ENCODE results near the gene CCDC14.
"Not testable (repeated sequence)": the region's sequence is repeated elsewhere in the genome, so short reads cannot be mapped to it uniquely, and the experiment has no call there.

Gene CCDC14, protein sequence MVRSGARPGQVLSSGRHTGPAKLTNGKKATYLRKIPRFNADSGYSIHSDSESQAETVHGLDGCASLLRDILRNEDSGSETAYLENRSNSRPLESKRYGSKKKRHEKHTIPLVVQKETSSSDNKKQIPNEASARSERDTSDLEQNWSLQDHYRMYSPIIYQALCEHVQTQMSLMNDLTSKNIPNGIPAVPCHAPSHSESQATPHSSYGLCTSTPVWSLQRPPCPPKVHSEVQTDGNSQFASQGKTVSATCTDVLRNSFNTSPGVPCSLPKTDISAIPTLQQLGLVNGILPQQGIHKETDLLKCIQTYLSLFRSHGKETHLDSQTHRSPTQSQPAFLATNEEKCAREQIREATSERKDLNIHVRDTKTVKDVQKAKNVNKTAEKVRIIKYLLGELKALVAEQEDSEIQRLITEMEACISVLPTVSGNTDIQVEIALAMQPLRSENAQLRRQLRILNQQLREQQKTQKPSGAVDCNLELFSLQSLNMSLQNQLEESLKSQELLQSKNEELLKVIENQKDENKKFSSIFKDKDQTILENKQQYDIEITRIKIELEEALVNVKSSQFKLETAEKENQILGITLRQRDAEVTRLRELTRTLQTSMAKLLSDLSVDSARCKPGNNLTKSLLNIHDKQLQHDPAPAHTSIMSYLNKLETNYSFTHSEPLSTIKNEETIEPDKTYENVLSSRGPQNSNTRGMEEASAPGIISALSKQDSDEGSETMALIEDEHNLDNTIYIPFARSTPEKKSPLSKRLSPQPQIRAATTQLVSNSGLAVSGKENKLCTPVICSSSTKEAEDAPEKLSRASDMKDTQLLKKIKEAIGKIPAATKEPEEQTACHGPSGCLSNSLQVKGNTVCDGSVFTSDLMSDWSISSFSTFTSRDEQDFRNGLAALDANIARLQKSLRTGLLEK

DNA sequence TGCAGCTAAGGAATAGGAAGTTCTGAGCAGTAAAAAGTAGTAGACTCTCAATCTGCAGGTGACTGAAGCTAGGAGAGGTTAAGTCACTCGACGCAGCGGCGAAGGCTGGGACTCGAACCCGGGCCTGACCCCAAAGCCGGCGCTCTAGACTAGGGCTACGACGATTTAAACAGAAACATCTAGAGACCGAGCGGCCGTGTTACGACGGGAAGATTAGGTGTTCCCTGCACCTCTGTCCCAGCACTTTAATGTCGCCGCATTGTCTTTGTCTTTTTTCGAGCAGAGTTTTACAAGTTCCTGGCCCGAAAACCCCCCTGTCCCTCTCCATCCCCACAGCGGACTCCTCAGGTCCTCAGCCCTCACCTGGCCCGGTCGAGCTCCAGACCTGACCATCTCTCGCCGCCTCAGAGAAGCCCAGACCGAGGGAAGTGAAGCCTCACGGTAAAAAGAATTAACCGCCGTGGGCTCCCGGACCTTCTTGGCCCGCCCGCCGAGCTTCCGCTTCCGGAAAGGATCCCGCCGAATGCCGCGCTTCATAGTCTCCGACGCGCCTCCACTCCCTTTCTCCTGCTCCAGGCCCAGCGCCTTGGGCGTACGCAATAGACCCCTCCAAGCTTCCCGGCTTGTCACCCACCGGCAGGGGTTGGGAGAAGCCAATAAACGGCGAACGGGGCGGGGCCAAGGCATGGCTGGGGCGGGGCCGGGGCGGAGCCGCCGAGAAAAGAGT, at the start of gene CCDC14:
Gene CCDC14, minus strand, starts transcription at position 449 of the 727 bp plus-strand sequence. Its CDS starts 56 bp downstream, at position 393.
- Mint-ChIP-seq H3K27ac (peak within 1 kb of the TSS; percentile 95), H3K4me3 (peak within 1 kb of the TSS; percentile 97), H3K9me3 (no peaks in the 10 kb centered on the region), H3K4me1 (ENCODE audit: low read depth) (peaks cover 27% of the 10 kb centered on the region), H3K27me3 (ENCODE audit: low read depth) (peaks cover 29% of the 10 kb centered on the region), H3K36me3 (ENCODE audit: low read depth) (no peaks in the 10 kb centered on the region)

DNA sequence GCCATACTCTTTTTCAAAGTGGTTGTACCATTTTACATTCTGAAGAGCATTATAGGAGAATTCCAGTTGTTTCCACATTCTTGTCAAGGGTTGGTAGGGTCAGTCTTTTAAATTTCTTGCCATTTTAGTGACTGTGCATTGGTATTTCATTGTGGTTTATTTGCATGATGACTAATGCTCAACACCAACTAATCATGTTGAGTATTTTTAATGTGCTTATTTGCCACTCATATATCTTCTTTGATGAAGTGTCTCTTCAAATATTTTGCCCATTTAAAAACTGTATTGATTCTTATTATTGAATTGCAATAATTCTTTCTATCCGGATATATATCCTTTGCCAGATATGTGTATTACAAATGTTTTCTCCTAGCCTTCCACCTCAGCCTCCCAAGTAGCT, 47.3 kb upstream of the CCDC14 start:
- H3K9me3 Mint-ChIP-seq = not testable (repeated sequence)

GRCh38 chr3:124007186-124007585, 46.2 kb upstream of the CCDC14 start:
- Mint-ChIP-seq H3K27me3 (ENCODE audit: low read depth) (peaks cover 56% of the 10 kb centered on the region), H3K27ac (no peak overlapping the region), H3K36me3 (ENCODE audit: low read depth) (no peaks in the 10 kb centered on the region), H3K4me3 (no peak overlapping the region), H3K4me1 (ENCODE audit: low read depth) (no peaks in the 10 kb centered on the region), H3K9me3 (no peaks in the 10 kb centered on the region)

More for the DNA sequence above, 47.3 kb upstream of the CCDC14 start:
- H3K27ac Mint-ChIP-seq; H3K36me3 Mint-ChIP-seq (ENCODE audit: low read depth); H3K4me1 Mint-ChIP-seq (ENCODE audit: low read depth); H3K4me3 Mint-ChIP-seq: not testable (repeated sequence)
- H3K27me3 Mint-ChIP-seq (ENCODE audit: low read depth) = peaks cover 49% of the 10 kb centered on the region

GRCh38 chr3:124002405-124003079, 41.5 kb upstream of the CCDC14 start:
- H3K4me1 Mint-ChIP-seq (ENCODE audit: low read depth); H3K27ac Mint-ChIP-seq; H3K4me3 Mint-ChIP-seq; H3K9me3 Mint-ChIP-seq; H3K36me3 Mint-ChIP-seq (ENCODE audit: low read depth): not testable (repeated sequence)
- H3K27me3 Mint-ChIP-seq (ENCODE audit: low read depth) = peaks cover 56% of the 10 kb centered on the region

GRCh38 chr3:124001366-124001765, 40.3 kb upstream of the CCDC14 start:
- not testable (repeated sequence) for H3K9me3 Mint-ChIP-seq; H3K36me3 Mint-ChIP-seq (ENCODE audit: low read depth); H3K27ac Mint-ChIP-seq; H3K4me1 Mint-ChIP-seq (ENCODE audit: low read depth); H3K4me3 Mint-ChIP-seq
- peaks cover 48% of the 10 kb centered on the region for H3K27me3 Mint-ChIP-seq (ENCODE audit: low read depth)

DNA sequence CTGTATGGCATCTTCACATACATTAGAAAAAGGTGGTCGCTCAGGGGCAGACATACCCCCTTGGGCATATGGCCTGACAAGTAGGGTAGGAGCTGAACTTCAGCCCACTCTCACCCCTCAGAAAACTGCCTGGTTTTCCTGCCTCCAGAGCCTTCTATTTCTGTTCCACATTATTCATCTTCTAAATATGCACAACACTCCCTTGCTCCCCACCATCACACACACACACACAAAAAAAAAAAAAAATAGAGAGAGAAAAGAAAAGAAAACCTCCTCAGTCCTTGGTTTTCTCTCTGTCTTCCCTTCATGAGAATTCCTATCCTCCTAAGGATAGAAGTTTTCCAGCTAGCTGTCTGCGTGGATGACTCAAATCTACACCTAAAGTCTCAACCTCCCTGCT, 36.5 kb upstream of the CCDC14 start:
- Mint-ChIP-seq H3K4me3 (no peak overlapping the region), H3K9me3 (no peaks in the 10 kb centered on the region), H3K4me1 (ENCODE audit: low read depth) (no peaks in the 10 kb centered on the region), H3K27me3 (ENCODE audit: low read depth) (peaks cover 21% of the 10 kb centered on the region), H3K36me3 (ENCODE audit: low read depth) (no peaks in the 10 kb centered on the region), H3K27ac (no peak overlapping the region)

GRCh38 chr3:123993818-123994217, 32.8 kb upstream of the CCDC14 start:
- no peak overlapping the region for H3K4me3 Mint-ChIP-seq

GRCh38 chr3:123991730-123992588, 30.9 kb upstream of the CCDC14 start, which contains the start of gene ROPN1:
ROPN1 (minus strand) TSS chr3:123992124; CDS start chr3:123980481, 11,643 bp downstream.
- not testable (repeated sequence) for H3K36me3 Mint-ChIP-seq (ENCODE audit: low read depth); H3K4me1 Mint-ChIP-seq (ENCODE audit: low read depth); H3K27ac Mint-ChIP-seq; H3K9me3 Mint-ChIP-seq
- peaks cover 41% of the 10 kb centered on the region for H3K27me3 Mint-ChIP-seq (ENCODE audit: low read depth)
- H3K4me3 Mint-ChIP-seq = peak within 1 kb of the TSS; percentile 57

More at GRCh38 chr3:123993818-123994217, 32.8 kb upstream of the CCDC14 start:
- no peaks in the 10 kb centered on the region for H3K36me3 Mint-ChIP-seq (ENCODE audit: low read depth)
- peaks cover 37% of the 10 kb centered on the region for H3K27me3 Mint-ChIP-seq (ENCODE audit: low read depth)
- no peaks in the 10 kb centered on the region for H3K4me1 Mint-ChIP-seq (ENCODE audit: low read depth)
- H3K9me3 Mint-ChIP-seq = no peaks in the 10 kb centered on the region
- H3K27ac Mint-ChIP-seq = no peak overlapping the region

DNA sequence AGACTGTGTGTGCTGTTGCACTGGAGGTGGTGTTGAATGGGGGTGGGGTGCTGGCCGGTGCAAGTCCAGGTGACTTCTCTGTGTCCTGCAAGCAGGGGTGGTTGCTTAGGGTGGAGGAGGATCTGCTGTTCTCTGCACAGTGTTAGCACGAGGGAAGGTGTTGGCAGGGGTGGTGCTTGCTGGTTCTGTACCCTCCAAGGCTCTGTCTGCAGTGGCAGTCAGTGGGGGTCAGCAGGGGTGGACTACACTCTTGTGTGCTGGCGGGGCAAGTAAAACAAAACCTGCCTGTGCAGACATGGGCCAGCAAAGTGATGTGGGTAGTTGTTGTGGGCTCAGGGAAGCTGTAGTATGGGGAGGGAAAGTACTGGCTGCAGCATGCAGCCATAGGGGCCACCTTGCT, 25.4 kb upstream of the CCDC14 start:
- H3K9me3 Mint-ChIP-seq = no peaks in the 10 kb centered on the region
- H3K4me1 Mint-ChIP-seq (ENCODE audit: low read depth) = no peaks in the 10 kb centered on the region
- no peak overlapping the region for H3K27ac Mint-ChIP-seq
- H3K27me3 Mint-ChIP-seq (ENCODE audit: low read depth) = peaks cover 63% of the 10 kb centered on the region
- no peak overlapping the region for H3K4me3 Mint-ChIP-seq
- H3K36me3 Mint-ChIP-seq (ENCODE audit: low read depth) = no peaks in the 10 kb centered on the region

DNA sequence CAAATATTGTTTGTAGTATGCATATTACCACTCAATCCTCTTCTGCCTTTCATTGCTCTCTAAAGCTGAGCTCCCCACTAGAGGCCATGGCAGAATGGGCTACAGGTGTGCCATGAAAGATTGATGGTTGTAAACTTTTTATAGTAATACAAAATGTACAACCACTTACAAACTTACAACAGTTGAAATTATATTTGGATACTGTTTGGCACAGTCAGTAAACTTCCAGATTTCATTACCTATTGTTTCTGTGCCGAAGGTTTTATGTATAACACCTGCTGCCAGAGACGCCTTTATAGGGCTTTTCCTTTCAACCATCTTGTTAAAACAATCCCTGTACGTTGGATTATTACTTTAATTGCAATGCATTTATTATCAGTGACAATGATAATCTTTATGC, 23.9 kb upstream of the CCDC14 start:
- H3K27ac Mint-ChIP-seq = no peak overlapping the region
- H3K36me3 Mint-ChIP-seq (ENCODE audit: low read depth) = no peaks in the 10 kb centered on the region
- no peak overlapping the region for H3K4me3 Mint-ChIP-seq
- peaks cover 62% of the 10 kb centered on the region for H3K27me3 Mint-ChIP-seq (ENCODE audit: low read depth)
- no peaks in the 10 kb centered on the region for H3K9me3 Mint-ChIP-seq
- H3K4me1 Mint-ChIP-seq (ENCODE audit: low read depth) = no peaks in the 10 kb centered on the region

DNA sequence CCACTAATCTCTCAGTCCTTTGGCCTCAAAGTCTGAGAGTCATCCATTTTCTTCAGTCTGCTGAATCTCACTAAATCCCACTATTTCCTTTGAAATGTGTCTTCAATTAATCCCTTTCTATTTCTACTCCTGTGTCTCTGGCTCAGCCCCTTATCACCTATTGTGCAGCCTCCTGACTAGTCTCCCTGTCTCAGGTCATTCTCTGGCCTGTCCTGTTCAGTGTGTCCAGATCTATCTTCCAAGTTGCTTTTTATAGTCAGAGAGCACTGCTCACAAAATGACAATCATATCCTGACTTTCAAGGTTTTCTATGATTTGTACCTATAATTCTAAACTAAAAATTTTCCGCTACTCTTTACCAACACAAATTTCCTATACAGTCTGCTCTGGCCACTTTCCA, 23.3 kb upstream of the CCDC14 start:
- no peaks in the 10 kb centered on the region for H3K4me1 Mint-ChIP-seq (ENCODE audit: low read depth)
- no peak overlapping the region for H3K4me3 Mint-ChIP-seq
- no peak overlapping the region for H3K27ac Mint-ChIP-seq
- no peaks in the 10 kb centered on the region for H3K9me3 Mint-ChIP-seq
- H3K27me3 Mint-ChIP-seq (ENCODE audit: low read depth) = peaks cover 60% of the 10 kb centered on the region
- no peaks in the 10 kb centered on the region for H3K36me3 Mint-ChIP-seq (ENCODE audit: low read depth)

DNA sequence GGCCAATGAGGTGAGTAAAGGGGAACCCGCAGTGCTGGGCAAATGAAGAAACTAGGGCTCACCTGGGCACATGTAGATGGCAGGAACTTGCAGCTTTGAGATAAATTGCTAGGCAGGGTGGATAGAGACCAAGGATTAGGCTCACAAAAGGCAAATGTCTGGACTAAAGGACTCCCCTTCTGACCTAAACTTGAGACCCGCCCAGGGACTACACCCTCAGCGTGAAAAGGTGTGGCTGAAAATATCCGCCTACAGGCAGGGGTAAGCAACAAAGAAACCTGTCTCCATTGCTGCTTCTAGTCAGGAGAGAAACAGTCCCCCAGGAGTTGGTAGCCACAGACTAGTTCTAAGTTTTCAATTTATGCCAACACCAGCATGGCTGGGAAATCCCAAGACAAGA, 20.3 kb upstream of the CCDC14 start:
- H3K27me3 Mint-ChIP-seq (ENCODE audit: low read depth) = peaks cover 40% of the 10 kb centered on the region
- not testable (repeated sequence) for H3K27ac Mint-ChIP-seq; H3K4me1 Mint-ChIP-seq (ENCODE audit: low read depth); H3K9me3 Mint-ChIP-seq; H3K4me3 Mint-ChIP-seq; H3K36me3 Mint-ChIP-seq (ENCODE audit: low read depth)

- H3K36me3 Mint-ChIP-seq (ENCODE audit: low read depth) = no peaks in the 10 kb centered on the region
- no peak overlapping the region for H3K27ac Mint-ChIP-seq
- no peaks in the 10 kb centered on the region for H3K4me1 Mint-ChIP-seq (ENCODE audit: low read depth)
- no peak overlapping the region for H3K4me3 Mint-ChIP-seq
- no peaks in the 10 kb centered on the region for H3K9me3 Mint-ChIP-seq
- H3K27me3 Mint-ChIP-seq (ENCODE audit: low read depth) = peaks cover 41% of the 10 kb centered on the region
Measured at GRCh38 chr3:123980539-123980938, 19.5 kb upstream of the CCDC14 start.
